HG02678 (cell line): Measurements from ENCODE around the gene ULBP2.
A peak's percentile ranks its signal among the peaks of the same experiment; 100 is the strongest.
"Not testable (repeated sequence)": the region's sequence is repeated elsewhere in the genome, so short reads cannot be mapped to it uniquely, and the experiment has no call there.

Experiments
- ATAC-seq: cut with Tn5 transposase; IDR thresholded peaks from one replicate; pipeline ENCODE4 v1.9.1; 2021; ENCODE audit warnings: mild to moderate bottlenecking, moderate library complexity; ENCODE audit not compliant: unreplicated experiment

ULBP2 gene

DNA sequence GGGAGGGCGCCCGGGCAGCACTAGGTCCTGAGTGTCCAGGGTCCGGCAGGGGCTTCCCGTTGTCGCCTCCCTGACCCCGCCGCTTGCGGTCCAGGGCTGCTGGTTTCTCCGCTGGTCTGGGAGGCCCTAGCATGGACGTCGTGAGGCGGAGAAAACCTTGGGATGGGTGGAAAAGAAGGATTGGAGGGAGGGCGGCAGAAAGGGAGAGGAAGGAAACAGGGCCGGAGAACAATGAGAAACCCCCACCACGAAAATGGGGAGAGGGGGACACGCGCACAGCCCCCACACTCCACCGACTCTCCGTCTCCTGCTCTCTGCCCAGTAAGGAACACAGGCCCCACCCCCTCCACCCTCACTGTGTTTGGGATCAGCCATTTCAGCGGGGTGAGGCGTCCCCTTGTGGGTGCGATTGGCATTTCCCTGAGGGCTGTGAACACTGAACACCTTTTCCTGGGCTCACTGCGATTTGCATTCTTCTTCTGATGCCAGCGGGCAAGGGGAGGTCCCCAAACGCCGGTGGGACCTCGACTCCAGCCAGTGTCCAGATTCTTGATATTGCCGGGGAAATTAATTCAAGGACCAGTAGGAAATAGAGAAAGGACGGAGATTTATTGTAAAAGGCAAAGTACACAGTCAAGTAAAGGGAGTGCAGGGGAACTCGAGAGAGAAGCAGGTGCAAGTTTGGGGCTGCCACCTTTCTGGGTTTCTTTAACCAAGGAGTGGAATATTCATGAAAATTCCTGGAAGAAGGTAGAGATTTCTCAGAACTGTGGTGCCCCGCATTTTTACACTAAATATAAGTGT lies 15.6 kb upstream of the ULBP2 start:
- peak; percentile 49 for ATAC-seq

DNA sequence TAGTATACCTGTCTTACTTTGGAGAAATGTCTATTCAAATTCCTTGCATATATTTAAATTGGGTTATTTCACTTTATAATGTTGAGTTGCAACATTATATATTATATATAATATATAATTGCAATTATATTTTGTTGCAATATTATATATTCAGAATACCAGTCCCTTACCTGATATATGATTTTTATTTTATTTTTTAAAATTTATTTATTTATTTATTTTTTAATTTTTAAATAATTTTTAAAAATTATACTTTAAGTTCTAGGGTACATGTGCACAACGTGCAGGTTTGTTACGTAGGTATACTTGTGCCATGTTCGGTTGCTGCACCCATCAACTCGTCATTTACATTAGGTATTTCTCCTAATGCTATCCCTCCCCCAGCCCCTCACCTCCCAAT lies 14.8 kb upstream of the ULBP2 start:
- ATAC-seq, result not testable (repeated sequence)

DNA sequence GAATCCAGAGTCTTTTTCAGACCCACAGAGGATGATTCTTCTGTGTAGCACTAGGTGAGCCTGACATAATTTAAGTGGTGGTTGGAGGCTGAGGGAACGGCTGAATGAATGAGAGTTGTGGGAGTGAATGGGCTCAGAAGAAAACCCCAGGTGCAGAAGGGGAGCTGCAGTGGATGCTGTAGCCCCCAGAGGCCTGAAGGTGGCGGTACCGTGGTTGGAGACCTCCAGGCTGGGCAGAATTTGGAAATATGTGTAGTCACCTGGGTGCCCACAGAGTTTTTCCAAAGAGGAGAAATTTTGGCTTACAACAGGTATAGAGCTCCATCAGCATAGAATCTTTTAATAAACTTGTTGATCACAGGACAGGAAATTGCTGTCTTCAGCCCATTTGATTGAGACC lies 12.4 kb upstream of the ULBP2 start:
- no peak for ATAC-seq

DNA sequence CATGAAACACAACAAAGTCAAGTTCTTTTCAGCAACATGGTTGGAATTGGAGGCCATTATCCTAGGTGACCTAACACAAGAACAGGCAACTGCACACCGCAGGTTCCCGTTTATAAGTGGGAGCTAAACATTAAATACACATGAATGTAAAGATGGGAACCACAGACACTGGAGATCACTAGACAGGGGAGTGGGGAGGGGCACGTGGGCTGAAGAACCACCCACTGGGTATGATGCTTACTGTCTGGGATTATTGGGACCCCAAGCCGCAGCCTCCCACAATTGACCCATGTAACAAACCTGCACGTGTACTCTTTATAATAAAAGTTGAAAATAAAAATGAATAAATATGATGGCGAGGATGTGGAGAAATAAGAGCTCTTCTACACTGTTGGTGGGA lies 10.3 kb upstream of the ULBP2 start:
- no peak for ATAC-seq

DNA sequence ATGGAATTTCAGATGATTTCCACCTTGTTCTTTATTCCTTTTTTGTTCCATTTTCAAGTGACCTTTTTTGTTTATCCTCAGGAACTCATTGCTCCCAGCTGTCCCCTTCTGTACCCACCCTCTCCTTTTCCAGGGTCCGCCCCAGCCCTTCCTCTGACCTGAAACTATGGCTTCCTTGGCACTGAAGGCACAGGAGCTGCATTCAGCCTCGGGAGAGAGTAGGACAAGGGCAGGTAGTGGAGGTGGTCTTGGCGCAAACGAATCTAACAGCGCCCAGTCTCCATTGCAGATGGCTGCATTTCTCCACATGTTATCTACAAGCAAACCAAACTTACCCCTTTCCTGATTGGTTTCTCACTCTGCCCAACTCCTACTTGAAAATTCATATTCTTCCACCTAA lies 8.8 kb upstream of the ULBP2 start:
- no peak for ATAC-seq

DNA sequence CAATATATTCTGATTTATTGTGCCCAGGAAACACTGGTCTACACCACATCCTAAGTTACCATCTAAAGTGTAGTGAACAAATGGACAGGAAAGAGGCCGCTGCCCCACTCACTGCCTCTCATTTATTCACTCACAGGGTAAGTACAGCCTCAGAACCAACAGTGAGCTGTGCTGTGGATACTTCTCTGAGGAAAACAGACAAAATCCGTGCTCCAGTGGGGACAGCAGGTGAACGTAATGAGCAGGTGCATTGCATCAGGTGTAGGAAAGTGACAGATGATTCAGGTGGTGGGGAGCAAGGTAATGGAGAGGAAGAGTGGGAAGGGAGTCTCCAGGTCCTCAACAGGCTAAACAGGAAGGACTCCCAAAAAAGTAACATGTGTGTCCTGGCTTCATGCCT lies 8.4 kb upstream of the ULBP2 start:
- ATAC-seq, result no peak

DNA sequence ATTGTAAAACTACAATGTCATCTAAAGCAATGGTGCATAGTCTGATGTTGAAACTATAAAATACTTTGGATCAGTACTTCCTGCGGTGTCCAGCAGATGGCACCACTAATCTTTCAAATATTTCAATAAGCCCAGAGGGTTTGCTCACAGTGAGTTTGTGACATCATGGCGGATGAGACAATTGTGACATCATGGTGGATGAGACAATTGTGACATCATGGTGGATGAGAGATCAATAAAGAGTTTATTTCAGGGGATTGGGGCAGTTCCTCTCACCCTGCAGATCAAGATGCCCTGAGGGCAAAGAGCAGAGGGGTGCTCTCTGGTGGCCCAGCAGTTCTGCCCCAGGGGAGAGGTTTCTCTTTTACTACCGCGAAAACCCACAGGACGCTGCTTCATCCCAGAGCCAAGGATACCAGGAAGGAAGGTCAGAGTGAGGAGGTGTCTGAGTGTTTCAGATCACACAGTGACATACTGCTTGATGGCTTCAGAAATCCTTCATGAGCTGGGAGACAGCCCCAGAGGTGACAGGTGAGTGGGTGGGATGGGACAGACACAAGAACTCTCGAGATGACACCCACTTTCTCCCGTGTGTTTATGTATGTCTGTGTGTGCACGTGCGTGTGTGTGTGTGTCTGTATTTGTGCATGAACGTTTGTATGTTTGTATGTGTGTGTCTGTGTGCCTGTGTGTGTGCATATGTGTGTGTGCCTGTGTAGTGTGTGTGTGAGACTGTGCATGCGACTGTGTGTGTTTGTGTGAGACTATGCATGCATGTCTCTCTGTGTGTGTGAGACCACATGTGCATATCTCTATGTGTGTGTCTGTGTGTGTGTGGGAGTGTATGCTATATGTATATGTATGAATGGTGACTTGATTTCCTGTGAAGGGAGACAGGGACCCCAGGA lies 7.3 kb upstream of the ULBP2 start:
- no peak for ATAC-seq

DNA sequence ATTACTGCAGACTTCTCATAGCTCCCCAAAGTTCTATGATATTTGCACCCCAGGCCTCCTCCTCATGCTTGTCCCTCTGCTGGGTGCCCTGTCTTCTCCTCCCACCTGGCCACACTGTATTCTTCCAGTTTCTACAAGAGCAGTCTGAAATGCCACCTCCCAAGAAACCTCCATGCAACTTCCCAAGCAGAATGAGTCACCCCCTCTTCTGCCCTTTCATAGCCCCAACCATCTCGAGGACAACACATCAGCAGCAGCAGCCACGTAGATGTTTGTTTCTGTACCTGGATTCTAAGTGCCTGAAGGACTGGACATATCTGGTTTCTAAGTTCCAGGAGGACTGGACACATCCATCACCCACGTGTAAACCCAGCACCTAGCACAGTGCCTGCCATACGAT lies 6.6 kb upstream of the ULBP2 start:
- ATAC-seq, result no peak

DNA sequence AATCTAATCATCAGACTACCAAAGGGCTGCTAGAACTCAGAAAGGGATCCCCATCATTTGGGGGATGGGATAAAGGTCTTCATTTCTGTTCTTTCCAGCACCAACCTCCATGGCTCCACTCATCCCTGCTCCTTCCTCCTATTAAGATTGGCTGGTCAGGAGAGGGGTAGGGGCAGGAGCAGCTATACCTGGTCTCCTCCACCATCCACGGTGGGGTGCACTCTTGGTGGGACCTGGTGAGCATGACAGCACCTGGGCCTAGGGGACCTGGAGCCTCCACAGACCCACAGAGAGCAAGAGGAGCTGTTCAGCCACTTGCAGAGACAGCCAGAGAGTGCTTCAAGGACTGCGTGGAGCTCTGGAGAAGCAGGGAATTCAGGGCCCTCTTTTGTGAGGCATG lies 6.1 kb upstream of the ULBP2 start:
- no peak for ATAC-seq

DNA sequence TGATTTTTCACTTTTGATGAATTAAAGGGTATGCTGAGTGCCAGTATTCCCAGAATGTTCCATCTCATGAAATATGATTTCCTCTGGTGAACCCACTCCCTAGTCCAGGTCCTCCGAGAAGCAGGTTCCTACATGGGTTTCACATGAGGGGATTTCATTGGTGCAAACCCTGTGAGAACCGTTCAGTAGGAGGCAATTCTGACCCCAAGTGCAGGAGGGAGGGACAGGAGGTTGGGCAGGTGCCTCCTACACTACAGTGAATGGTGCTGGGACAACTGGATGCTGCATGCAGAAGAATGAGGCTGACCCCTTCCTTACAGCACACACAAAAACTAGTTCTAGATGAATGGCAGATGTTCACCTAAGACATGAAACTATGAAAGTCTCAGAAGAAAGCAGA lies 5.1 kb upstream of the ULBP2 start:
- no peak for ATAC-seq

DNA sequence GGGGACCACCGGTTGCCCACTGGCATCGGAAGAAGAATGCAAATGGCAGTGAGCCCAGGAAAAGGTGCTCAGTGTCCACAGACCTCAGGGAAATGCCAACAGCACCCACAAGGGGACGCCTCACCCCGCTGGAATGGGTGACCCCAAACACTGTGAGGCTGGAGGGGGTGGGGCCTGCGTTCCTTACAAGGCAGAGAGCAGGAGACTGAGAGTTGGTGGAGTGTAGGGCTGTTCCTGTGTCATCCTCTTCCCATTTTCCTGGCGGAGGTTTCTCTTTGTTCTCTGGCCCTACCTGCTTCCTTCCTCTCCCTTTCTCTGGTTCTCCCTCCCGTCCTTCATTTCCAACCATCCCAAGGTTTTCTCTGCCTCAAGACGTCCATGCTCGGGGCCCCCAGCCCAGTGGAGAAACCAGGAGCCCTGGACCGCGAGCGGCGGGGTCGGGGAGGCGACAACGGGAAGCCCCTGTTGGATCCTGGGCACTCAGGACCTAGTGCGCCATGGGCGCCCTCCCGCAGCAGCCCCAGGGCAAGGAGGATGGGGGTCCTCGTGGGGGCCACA lies 3.7 kb upstream of the ULBP2 start:
- ATAC-seq, result not testable (repeated sequence)

DNA sequence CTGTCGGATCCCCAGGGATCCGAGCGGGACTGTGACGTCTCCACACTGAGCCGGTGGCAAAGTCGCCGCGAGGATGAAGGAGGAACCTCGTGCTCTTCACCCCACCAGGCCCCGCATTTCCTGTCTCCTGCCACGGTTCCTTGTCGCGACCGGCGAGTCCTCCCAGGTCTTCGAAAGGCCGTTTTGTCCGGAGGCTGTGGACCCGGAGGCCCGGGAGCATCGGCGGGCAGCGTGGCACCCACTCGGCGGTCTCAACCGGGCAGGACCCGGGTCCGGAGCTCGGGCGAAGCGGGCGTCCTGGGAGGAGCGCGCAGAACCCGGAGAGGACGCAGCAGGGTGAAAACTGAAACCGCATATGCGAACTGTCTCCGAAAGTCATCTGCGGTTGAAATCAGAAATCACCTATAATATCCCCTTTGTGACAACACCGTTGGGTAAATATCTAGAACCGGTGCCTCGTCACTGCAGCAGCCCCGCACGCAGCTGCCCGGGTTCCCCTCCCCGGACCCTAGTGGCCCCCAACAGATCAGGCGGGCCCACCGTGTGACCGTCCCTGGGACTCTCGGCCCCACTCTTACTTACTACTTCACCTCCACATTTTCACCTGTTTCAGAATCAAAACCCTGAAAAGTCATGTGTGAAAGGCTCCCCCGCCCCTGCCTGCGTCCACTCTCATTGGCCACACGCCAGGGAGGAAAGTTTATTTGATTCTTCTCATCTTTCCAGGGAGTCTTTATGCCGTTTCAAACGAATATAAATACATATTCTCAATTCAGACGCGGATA lies 3.1 kb upstream of the ULBP2 start:
- peak; percentile 78 for ATAC-seq

DNA sequence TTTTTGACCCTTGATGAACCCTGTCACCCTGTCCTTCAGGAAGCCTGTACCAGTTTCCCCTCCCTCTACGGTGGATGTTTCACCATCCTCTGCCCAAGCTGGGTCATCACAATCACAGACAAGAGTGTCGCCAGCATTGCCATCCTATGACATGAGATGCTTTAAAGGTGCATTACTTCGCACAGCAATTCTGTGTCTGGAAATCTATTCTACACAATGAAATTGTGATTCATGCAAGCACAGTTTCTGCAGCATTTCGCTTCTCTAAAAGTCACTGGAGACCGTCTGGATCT lies 2.5 kb upstream of the ULBP2 start:
- ATAC-seq, result no peak

DNA sequence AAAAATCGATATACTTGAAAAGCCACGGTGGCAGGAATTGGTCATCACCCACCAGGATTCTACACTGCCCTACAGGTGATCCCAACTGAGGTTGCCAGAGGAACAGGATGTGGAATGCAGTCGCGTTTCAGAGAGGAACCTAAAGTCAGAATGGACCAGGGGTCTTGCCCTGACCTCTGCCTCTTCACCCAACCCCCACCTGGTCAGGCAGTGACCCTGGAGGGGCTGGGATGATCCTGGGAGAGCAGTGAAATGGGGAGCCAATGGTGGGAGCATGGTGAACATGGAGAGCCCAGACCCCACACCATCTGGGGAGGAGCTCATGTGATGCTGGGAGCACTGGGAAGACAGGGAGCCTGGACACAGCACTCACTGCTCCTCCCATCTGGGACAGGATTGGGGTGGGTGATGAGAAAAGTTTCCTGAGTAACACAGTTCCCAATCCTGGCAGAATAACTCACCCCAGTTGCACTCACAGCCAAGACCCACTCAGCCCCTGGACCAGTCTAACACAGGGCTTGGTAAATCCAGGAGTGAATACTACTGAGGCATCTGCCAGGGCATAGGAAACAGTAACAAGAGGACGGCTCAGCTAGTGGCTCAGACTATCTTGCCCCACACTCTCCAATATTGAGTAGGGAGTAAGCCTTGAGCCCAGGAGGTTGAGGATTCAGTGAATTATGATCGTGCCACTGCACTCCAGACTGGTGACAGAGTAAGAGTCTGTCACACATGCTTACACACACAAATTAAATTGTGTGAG lies 1.7 kb upstream of the ULBP2 start:
- ATAC-seq, result no peak

DNA sequence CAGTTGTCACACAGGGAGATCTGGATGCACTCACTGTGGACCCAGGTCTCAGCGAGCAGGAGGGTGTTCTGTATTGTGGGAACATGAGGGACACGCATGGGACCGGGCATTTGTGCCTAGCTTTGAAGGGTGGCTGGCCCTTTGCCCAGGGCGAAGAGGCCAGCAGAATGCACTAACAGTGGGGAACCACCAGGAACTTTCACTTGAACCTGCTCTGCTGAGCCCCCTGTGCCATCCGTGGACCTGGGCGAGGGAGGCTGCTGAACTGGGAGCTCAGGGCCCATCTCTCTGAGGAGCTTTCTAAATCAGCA lies 1.2 kb upstream of the ULBP2 start:
- no peak for ATAC-seq

DNA sequence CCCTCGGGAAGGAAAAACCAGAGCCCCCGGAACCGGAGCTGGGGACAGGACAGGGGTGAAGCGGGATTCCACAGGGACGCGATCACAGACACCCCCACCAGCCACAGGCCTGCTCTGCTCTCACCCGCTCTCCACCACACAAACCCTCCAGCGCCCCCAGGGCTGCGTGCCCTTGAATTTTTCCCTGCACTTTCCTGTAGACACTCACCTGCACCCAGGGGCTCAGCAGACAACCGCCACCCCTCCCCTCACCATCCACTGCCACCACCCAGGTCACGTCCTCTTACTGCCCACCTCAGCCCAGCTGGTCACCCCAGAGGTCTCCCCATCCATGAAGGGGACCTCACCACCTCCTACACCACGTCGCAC lies 631 bp downstream of the ULBP2 start:
- ATAC-seq, result no peak

DNA sequence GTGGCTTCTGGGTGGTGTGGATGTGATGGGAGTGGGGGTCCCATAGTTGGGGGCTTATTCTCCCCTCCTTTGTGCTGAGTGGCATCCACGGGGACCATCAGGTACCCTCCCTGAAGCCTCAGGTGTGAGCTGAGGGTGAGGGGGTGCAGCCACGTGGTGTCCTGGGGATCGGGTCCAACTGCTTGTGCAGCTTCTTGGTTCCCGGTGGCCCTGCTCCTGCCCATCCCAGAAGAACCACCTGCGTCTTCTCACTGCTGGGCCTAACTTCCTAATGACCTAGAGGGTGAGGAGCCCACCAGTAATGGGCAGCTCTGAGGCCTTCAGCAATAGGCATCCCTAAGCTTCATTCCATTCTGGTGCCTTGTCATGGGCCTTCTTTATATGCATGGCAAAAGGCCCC lies 1.5 kb downstream of the ULBP2 start:
- ATAC-seq, result not testable (repeated sequence)

DNA sequence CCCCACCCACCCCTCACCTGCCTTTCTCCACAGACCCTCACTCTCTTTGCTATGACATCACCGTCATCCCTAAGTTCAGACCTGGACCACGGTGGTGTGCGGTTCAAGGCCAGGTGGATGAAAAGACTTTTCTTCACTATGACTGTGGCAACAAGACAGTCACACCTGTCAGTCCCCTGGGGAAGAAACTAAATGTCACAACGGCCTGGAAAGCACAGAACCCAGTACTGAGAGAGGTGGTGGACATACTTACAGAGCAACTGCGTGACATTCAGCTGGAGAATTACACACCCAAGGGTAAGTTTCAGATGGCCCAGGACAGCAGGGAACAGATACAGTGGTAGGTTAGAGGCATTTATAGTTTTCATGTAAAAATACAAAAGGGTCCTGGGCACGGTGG lies 3.5 kb downstream of the ULBP2 start:
- not testable (repeated sequence) for ATAC-seq

DNA sequence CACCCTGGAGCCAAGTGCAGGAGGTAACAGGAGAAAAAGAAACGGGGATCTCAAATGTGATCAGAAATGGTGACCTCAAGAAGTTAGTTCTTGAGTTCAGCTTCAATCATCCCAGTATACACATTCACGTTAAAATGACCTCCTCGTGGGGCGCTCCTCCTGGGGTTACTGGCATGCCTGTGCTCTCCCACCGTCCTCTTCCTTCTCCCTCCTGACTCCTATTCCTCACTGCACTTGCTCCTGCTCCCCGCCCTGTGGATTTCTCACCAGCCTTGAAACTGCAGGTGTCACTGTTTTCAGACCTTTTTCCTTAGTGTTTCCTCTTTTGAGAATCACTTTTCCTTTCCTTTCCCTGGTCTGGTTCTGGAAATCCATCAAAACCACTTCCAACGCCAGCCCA lies 4.8 kb downstream of the ULBP2 start:
- ATAC-seq, result not testable (repeated sequence)

DNA sequence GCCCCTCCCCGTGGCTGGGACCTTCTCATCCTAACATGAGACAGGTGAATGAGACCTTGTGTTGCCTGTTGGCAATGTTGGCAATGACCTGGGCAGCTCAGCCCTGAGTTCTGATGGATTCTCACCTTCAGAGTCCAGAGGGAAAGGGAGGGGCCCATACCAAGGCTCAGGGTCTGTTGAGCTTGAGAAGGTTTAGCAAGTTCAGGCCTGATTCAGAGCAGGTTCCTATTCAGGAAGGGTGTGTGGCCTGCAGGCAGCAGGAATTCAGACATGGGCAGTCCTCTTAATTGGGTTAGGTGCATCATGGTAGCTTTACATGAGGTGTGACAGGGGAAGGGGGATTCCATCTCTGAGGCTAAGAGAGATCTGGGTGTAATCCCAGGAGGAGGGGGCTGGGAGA lies 5.7 kb downstream of the ULBP2 start:
- not testable (repeated sequence) for ATAC-seq

DNA sequence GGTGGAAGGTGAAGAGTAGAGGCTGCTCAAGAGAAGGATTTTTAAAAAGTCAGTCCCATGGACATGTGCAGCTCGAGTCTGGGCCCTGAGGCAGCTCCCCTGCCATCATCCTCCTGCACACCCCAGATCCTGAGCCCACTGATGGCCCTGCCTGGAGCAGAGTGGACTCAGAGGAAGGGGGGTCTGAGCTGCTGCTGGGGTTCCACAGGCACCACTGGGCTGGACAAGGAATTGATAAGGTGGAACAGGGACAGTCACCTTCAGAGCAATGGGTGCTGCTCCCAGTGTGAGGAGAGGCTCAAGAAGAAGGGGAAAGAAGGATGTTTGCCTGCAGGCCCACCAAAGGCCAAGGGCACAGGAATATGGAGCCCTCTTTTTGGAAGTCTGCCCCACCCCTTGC lies 6.2 kb downstream of the ULBP2 start:
- ATAC-seq, result no peak
